Measurements from ENCODE around the gene ZDHHC3.

Gene ZDHHC3

DNA sequence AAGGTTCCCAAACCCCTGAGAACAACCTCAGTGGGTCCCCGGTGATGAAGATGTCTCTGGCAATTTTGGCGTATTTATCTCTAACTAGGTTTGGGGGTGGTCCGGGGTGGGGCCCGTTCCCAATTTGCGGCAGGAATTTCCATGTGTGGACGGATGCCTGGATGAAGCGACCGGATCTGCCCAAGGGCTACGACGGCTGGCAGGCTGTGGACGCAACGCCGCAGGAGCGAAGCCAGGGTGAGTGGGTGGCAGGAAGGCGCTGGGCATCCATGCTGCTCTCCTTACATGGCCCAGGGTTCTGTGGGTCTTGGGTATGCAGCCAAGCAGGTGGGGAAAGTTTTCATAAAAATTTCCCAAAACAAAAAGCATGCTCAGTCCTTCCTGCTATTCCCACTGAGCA, 72.2 kb downstream of the ZDHHC3 start:
- H3K27ac ChIP-seq: no peak overlapping the region
- TF ChIP-seq, protein P1, sequence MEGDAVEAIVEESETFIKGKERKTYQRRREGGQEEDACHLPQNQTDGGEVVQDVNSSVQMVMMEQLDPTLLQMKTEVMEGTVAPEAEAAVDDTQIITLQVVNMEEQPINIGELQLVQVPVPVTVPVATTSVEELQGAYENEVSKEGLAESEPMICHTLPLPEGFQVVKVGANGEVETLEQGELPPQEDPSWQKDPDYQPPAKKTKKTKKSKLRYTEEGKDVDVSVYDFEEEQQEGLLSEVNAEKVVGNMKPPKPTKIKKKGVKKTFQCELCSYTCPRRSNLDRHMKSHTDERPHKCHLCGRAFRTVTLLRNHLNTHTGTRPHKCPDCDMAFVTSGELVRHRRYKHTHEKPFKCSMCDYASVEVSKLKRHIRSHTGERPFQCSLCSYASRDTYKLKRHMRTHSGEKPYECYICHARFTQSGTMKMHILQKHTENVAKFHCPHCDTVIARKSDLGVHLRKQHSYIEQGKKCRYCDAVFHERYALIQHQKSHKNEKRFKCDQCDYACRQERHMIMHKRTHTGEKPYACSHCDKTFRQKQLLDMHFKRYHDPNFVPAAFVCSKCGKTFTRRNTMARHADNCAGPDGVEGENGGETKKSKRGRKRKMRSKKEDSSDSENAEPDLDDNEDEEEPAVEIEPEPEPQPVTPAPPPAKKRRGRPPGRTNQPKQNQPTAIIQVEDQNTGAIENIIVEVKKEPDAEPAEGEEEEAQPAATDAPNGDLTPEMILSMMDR (conservative IDR thresholded peaks at IDR 0.05): no peak

DNA sequence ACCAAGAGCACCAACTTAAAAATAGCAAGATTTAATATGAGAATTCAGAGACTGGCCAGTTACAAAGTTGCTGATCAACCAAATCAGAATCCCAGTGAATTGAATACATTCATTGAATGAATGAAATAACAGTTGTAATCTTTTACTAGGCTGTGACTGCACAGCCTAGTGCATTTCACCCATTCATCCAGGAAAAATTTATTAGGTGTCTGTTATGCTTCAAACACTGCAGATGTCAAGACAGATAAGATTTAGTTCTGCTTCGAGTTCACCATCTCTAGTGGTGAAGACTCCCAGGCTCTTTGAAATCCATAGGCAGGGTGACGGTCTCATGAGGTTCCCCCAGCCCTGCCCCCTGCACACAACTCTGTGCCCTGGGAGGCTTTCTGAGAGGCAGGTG, 72.7 kb downstream of the ZDHHC3 start:
- H3K27ac ChIP-seq: no peak overlapping the region
- TF ChIP-seq, protein P1 (conservative IDR thresholded peaks at IDR 0.05): no peak

DNA sequence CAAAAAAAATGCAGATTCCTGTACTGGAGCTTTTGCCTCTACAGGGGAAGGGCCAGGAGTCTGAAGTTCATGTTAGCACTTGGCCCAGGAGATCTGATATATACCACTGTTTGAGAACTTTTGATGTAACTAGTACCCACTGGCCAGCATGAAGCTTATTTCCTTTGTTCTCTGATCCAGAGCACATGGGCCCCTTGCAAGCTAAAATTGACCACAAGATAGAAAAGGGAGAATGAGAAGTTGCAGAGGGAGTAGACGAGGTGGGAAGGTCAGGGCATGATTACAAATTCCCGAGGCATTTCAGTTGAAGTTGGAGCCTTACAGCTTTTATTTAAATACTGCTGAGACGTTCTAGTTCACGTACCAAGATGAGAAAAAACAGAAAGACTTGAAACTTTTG, 73.3 kb downstream of the ZDHHC3 start:
- TF ChIP-seq, protein P1 (conservative IDR thresholded peaks at IDR 0.05): no peak

DNA sequence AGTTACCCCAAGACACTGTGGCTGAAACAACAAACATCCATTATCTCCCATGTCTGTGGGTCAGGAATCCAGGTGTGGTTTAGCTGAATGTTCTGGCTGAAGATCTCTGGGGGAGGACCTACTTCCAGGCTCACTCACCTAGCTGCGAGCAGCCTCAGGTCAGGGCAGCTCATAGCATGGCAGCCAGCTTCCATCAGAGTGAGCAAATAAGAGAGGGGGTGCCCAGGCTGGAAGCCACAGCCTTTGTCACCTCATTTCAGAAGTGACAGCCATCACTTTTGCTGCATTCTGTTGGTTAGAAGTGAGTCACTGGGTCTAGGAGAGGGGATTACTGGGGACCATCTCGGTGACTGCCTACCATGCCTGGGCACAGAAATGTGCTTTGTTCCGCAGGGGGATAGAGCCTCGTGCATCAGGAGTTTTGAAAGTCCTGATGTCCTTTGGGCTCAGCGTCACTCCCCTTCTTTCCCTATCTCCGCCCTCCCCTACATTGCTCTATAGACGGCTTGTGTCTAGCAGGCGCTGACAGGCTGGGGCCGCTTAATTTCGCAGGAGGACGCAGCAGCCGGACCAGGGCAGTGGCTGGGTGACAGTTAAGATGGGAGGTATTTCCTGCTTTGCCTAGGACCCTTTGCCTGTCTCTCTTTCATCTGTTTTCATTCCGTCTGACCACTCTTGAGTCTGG, 76.1 kb downstream of the ZDHHC3 start:
- TF ChIP-seq, protein P1 (conservative IDR thresholded peaks at IDR 0.05): no peak
- H3K27ac ChIP-seq: no peak overlapping the region

More for the DNA sequence above, 73.3 kb downstream of the ZDHHC3 start:
- H3K27ac ChIP-seq: no peak overlapping the region

DNA sequence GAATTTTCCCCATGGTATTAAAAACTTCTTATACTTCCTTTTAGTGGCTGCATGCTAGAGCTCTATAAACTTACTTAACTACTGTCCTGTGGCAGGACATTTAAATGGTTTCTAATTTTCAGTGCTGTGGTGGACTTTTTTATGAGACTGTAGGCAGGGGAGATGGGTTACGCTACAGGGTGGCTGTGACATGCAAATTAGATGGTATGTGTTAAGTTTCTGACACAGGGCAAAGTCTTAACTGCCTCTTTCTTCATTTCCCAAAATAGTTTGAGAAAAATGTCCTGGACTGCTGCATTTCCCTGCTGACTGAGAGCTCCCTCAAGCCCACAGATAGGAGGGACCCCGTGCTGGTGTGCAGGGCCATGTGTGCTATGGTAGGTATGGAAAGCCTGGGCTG, 79.5 kb downstream of the ZDHHC3 start:
- TF ChIP-seq, protein P1 (conservative IDR thresholded peaks at IDR 0.05): no peak
- no peak overlapping the region for H3K27ac ChIP-seq

DNA sequence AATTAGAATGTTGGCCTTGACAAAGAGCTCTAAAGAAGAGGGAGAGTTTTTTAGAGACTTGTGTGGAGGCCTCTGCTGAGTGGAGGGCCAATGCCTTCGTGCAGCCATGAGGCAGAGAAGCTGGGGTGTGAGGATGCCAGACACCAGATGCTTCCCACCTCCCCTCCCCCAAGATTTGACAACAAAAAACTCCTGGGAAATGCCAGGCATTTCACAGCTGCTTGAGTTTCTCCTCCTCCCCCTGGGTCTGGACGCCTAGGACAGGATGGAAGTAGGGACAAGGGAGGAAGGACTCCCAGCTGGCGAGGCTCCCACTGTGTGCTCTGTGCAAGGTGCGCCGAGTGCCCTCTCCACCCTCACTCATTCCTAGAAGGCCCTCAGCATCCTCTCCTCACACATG, 81.5 kb downstream of the ZDHHC3 start:
- TF ChIP-seq, protein P1 (conservative IDR thresholded peaks at IDR 0.05): no peak
- H3K27ac ChIP-seq: no peak overlapping the region

DNA sequence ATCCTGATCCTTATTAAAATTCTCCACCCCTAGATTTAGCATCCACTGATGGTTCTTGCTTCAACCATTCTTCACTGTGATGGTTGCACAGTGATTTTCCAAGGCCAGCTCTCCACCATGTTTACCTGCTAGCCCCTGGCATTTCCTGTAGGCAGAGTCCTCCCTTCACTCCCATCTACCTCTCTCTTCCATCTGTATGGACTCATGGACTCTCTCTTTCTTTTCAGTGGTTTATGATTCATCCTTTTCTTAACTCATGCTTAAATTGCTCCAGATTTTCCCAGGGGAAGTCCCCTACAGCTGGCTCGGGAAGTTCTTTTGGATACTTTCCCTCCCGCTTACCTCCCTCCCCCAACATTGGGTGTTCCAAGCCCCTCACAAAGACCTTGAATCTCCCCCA, 82.9 kb downstream of the ZDHHC3 start:
- H3K27ac ChIP-seq: no peak overlapping the region
- TF ChIP-seq, protein P1 (conservative IDR thresholded peaks at IDR 0.05): no peak
